Measurements from ENCODE around the gene NPAS2. TPM values are rescaled to one million over a fixed set of nuclear protein-coding genes. Genes with fewer than 3 reads are reported as not detected.

NPAS2 gene
- total and polyA plus RNA-seq, 2 donors (not counting 3 experiments of a cell fraction or from before 2014, with no cell fraction given): 29.0 to 53.9 TPM

GRCh38 chr2:100895402-100895801 is 75.5 kb downstream of the NPAS2 start:
- dilution Hi-C loops (cut with MboI; ENCODE audit: extremely low pct_ligation_motif_present, low sequenced_read_pairs): no loop called here
- Histone ChIP-seq H3K9ac (replicated peaks; ENCODE audit: extremely low read depth, insufficient read depth, low read length) (no peak overlapping the region), H3K9me1 (replicated peaks; ENCODE audit: control insufficient read depth, extremely low read depth, insufficient read depth, low read length) (no peaks in the 10 kb centered on the region), H4K20me1 (replicated peaks; ENCODE audit: control insufficient read depth, extremely low read depth, insufficient read depth, low read length) (no peaks in the 10 kb centered on the region), H3K79me2 (ENCODE audit: control insufficient read depth, insufficient read depth, low read length) (no peaks in the 10 kb centered on the region), H3K4me1 (ENCODE audit: control insufficient read depth, extremely low read depth, insufficient read depth, low read length) (peaks cover 34% of the 10 kb centered on the region), H3K27me3 (ENCODE audit: control insufficient read depth in 2 of 2, insufficient read depth in 2 of 2, low read length in 2 of 2) (no peaks in the 10 kb centered on the region), H3K27ac (ENCODE audit: insufficient read depth, low read depth, low read length) (no peak overlapping the region), H3K4me2 (ENCODE audit: insufficient read depth, low read length) (no peak overlapping the region), H2AFZ (ENCODE audit: low read depth, low read length) (no peak overlapping the region), H3K36me3 (ENCODE audit: control insufficient read depth in 2 of 2, extremely low read depth in 1 of 2, insufficient read depth in 2 of 2, low read length in 2 of 2) (peaks cover 0 to 2% of the 10 kb centered on the region in 2 experiments), H3K9me3 (replicated peaks; ENCODE audit: control insufficient read depth, insufficient read depth, low read length) (no peaks in the 10 kb centered on the region), H3K4me3 (replicated peaks in 1 of 3; ENCODE audit: insufficient read depth in 1 of 3, low read depth in 1 of 3, low read length in 3 of 3) (no peak overlapping the region)
- ChIA-PET CTCF (interaction anchor here (1.2 to 1.7 kb wide), 4 partner anchors 14 to 161 kb away, joined by 3 to 4 read pairs (median 4); no protein-coding TSS in a partner anchor), POLR2A (no interaction called here)
- FAIRE-seq (no peak), DNase-seq (ENCODE audit: low read depth, low spot score) (no peak)
- intact Hi-C loops (cut with micrococcal nuclease): no loop called here
- BruUV-seq (replicated peaks): no TSS peak
- TF ChIP-seq EZH2 (IDR thresholded peaks at IDR 0.05; ENCODE audit: borderline replicate concordance, low read depth, low read length, severe bottlenecking) (no peak), MAX (IDR thresholded peaks at IDR 0.05; ENCODE audit: insufficient read depth, insufficient read length) (no peak), MYC (IDR thresholded peaks at IDR 0.05; ENCODE audit: low read depth, low read length) (no peak), CTCF (IDR thresholded peaks at IDR 0.05; ENCODE audit: extremely low read depth in 1 of 2, insufficient read depth in 1 of 2, low read depth in 1 of 2, low read length in 2 of 2) (no peak), POLR2A (IDR thresholded peaks at IDR 0.05; ENCODE audit: low read depth, low read length) (no peak), FOS (IDR thresholded peaks at IDR 0.05; ENCODE audit: borderline replicate concordance, insufficient read depth, low read length) (no peak), POLR2AphosphoS5 (IDR thresholded peaks at IDR 0.05; ENCODE audit: insufficient read depth, low read depth, low read length) (no peak), GATA2 (IDR thresholded peaks at IDR 0.05; ENCODE audit: insufficient read depth, insufficient read length, low read depth, low read length) (no peak), JUN (IDR thresholded peaks at IDR 0.05; ENCODE audit: borderline replicate concordance, insufficient read depth, insufficient read length, low read depth) (no peak)
